HL-60 (cell line): ENCODE measurements around the gene TLR3.

Source experiments
- CTCF ChIP-seq: IDR thresholded peaks from one replicate; pipeline ENCODE4 v1.5.1; 2011; ENCODE audit warnings: low read length, control low read depth, inconsistent platforms; ENCODE audit not compliant: insufficient read depth
- POLR2AphosphoS5 ChIP-seq: IDR thresholded peaks from 2 replicates; pipeline ENCODE4 v1.6.1; 2012; ENCODE audit warnings: low read depth
- REST ChIP-seq: IDR thresholded peaks from 2 replicates; pipeline ENCODE4 v1.6.1; 2012; ENCODE audit warnings: low read depth; ENCODE audit not compliant: insufficient replicate concordance

- TF ChIP-seq POLR2AphosphoS5: no peak
- no peak for TF ChIP-seq CTCF
- no peak for TF ChIP-seq REST
These were observed 17.9 kb upstream of the TLR3 start for GRCh38 chr4:186051096-186051495.
